Measurements from ENCODE around the gene SOAT2.

GRCh38 chr12:53160673-53161072 lies 57.4 kb downstream of the SOAT2 start:
- TF ChIP-seq MAX (IDR thresholded peaks at IDR 0.05) (no peak), CTCF (IDR thresholded peaks at IDR 0.05; ENCODE audit: low read depth, low read length, missing input control) (no peak), FOXA1 (IDR thresholded peaks at IDR 0.05) (no peak), RAD21 (IDR thresholded peaks at IDR 0.05) (no peak), JUND (IDR thresholded peaks at IDR 0.05) (no peak), ATF3 (IDR thresholded peaks at IDR 0.05) (no peak), GABPA (IDR thresholded peaks at IDR 0.05 in 1 of 2, conservative IDR thresholded peaks at IDR 0.05 in 1 of 2) (no peak), YY1 (IDR thresholded peaks at IDR 0.05) (no peak), SP1 (IDR thresholded peaks at IDR 0.05) (no peak)
